Tibial nerve (tissue), 4 donors: Measurements from ENCODE around the gene IQSEC1.

ENCODE experiments used
- CTCF ChIP-seq, 5 experiments: fragments of 200-600 bp in 3 of 5; fragments of 450-650 bp in 2 of 5; sonication (generic) in 3 of 5; IDR thresholded peaks; one replicate each; pipeline ENCODE4 v1.5.1; 2016 to 2019; ENCODE audit warnings: antibody characterized with exemption in 5 of 5, mild to moderate bottlenecking in 3 of 5, moderate library complexity in 2 of 5
- EP300 ChIP-seq, 2 donors: sonication (generic); formaldehyde crosslinking; IDR thresholded peaks; one replicate each; pipeline ENCODE4 v1.6.1; 2017; ENCODE audit warnings: antibody characterized with exemption in 2 of 2, mild to moderate bottlenecking in 1 of 2

DNA sequence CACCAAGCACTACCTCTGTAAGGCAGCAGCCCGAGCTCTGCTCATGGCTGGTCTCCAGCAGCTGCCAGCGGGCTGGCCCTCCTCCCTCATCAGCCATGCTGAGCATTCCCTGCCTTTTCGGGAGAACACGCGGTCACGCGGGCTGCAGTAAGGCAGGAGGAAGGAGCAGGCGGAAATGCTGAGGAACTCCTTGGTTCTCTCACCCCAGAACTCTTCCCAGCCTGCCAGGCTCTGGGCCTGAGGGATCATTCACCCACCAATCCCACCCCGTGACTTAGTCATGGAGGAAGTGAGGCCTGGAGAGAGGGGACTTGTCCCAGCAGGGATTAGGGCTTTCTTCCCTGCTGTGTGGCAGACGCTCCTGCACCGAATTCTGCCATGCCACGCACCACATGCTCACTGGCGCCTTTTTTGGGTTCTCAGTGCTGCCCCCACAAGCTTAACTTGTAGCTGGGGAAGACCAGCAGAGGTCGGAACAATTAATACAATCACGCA lies 189.0 kb downstream of the IQSEC1 start:
- TF ChIP-seq EP300 (IDR thresholded peaks at IDR 0.05) (no peak), CTCF (IDR thresholded peaks at IDR 0.05) (no peak)
